ENCODE data around the gene TRMU.

TRMU gene, protein sequence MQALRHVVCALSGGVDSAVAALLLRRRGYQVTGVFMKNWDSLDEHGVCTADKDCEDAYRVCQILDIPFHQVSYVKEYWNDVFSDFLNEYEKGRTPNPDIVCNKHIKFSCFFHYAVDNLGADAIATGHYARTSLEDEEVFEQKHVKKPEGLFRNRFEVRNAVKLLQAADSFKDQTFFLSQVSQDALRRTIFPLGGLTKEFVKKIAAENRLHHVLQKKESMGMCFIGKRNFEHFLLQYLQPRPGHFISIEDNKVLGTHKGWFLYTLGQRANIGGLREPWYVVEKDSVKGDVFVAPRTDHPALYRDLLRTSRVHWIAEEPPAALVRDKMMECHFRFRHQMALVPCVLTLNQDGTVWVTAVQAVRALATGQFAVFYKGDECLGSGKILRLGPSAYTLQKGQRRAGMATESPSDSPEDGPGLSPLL

GRCh38 chr22:46335201-46336118, at the start of gene TRMU:
Gene TRMU, plus strand, starts transcription at chr22:46335714. Its CDS starts 51 bp downstream, at chr22:46335765.
- peak; percentile 45 to 55 for DNase-seq (ENCODE audit: low read depth in 2 of 2)

GRCh38 chr22:46286006-46286405, 49.5 kb upstream of the TRMU start:
- DNase-seq (ENCODE audit: low read depth in 2 of 2): peak; percentile 49 to 60

DNA sequence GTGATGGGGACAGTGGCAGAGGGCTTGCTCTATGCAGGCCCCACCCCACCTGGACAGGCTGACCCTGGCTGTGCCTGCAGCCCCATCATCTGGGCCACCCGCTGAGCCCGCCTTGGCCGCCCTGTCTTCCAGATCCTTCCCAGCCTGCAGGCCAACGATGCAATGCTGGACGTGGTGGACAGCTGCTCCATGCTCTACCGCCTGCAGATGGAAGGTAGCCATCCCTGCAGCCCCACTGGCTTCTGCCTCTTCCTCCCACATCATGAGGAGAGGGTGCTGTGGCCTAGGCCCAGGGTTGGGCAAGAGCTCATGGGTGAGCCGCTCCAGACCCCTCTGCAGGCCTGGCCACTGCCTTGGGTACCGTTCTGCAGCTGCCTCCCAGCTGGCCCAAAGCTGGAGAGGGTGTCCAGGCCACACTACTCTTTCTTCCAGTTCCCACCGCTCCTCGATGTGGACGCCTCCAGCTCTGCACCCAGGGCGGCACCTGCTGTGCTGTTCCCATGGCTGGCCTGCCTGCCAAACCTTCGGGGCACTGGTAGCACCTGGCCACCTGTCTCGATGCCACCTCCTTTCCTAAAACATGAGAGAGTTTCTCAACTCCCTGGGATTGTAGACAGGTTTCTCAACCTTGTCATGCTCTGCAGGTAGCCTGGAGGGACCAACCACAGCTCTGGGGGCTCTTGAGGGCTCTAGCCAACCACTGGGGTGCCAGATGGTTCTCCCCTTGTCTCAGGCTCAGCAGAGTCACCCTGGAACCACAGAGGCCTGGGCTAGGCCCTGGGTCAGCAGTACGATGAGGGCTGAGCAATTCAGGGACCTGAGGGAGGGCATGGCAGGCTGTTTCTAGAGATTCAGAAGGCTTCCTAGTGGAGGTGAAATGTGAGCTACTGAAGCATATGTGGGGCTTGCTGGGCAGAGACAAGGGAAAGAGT, 48.3 kb upstream of the TRMU start:
- no peak for DNase-seq (ENCODE audit: low read depth in 2 of 2)

- DNase-seq (ENCODE audit: low read depth in 2 of 2): no peak
Observed at GRCh38 chr22:46287873-46288751, 47.4 kb upstream of the TRMU start.

GRCh38 chr22:46288846-46289243, 46.7 kb upstream of the TRMU start:
- no peak for DNase-seq (ENCODE audit: low read depth in 2 of 2)

DNA sequence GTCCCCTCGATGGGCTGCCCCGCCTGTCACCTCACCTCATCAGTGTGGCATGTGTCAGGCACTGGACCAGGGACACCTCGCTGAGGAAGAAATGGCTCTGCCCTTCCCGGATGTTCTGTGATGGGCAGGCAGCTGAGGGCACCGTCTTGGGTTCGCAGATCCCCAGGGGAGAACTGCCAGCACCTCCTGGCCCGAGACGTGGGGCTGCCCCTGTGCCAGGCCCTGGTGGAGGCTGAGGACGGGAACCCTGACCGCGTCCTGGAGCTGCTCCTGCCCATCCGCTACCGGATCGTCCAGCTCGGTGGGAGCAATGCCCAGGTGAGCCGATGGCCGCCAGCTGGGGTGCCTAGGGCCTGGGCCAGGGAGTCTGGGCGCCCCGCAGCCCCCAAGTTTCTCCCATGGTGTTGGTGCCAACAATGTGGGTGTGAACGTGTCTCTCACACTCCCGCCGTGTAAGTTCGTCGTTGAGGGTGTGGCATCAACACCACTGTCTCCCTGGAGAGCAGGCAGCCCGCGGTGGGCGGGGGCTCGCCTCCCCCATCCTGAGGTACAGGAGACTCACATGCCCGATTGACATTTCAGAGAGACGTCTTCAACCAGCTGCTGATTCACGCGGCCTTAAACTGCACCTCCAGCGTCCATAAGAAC, 46.1 kb upstream of the TRMU start:
- DNase-seq (ENCODE audit: low read depth in 2 of 2): no peak

GRCh38 chr22:46290121-46290842, 45.2 kb upstream of the TRMU start:
- no peak for DNase-seq (ENCODE audit: low read depth in 2 of 2)

- DNase-seq (ENCODE audit: low read depth in 2 of 2): no peak
Observed at GRCh38 chr22:46290843-46291785, 44.4 kb upstream of the TRMU start.

- DNase-seq (ENCODE audit: low read depth in 2 of 2): no peak
Observed at GRCh38 chr22:46292173-46292572, 43.3 kb upstream of the TRMU start.

GRCh38 chr22:46292732-46293131, 42.8 kb upstream of the TRMU start:
- DNase-seq (ENCODE audit: low read depth in 2 of 2): no peak

- DNase-seq (ENCODE audit: low read depth in 2 of 2): peak; percentile 49 to 52
Observed at GRCh38 chr22:46293577-46294260, 41.8 kb upstream of the TRMU start.

- DNase-seq (ENCODE audit: low read depth in 2 of 2): no peak
Observed at GRCh38 chr22:46294784-46295183, 40.7 kb upstream of the TRMU start.

DNA sequence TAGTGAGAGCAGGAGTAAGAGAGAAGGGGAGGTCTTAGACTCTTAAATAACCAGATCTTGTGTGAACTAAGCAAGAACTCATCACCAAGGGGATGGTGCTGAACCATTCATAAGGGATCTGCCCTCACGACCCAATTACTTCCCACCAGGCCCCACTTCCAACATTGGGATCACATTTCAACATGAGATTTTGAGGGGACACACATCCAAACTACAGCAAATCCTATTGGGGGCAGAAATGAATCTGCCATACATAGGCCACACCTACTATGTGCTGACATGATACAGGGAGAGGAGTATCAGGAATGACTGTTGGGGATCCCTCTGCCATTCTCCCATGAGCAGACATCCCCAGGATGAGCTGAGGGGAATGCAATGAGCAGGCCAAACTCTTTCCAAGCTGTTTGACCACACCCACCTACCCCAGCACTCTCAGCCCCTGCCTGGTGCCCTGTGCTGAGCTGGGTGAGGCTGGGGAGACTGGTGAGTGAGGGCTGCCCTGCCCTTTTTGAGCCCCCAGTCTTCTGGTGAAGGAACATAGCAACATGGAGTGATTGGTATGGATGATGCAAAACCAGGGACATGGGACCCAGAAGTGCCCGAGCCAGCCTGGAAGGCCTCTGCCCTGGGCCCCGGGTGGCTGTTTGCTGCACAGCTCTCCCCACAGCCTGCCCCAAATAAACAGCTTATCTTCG, 40.1 kb upstream of the TRMU start:
- DNase-seq (ENCODE audit: low read depth in 2 of 2): no peak

DNA sequence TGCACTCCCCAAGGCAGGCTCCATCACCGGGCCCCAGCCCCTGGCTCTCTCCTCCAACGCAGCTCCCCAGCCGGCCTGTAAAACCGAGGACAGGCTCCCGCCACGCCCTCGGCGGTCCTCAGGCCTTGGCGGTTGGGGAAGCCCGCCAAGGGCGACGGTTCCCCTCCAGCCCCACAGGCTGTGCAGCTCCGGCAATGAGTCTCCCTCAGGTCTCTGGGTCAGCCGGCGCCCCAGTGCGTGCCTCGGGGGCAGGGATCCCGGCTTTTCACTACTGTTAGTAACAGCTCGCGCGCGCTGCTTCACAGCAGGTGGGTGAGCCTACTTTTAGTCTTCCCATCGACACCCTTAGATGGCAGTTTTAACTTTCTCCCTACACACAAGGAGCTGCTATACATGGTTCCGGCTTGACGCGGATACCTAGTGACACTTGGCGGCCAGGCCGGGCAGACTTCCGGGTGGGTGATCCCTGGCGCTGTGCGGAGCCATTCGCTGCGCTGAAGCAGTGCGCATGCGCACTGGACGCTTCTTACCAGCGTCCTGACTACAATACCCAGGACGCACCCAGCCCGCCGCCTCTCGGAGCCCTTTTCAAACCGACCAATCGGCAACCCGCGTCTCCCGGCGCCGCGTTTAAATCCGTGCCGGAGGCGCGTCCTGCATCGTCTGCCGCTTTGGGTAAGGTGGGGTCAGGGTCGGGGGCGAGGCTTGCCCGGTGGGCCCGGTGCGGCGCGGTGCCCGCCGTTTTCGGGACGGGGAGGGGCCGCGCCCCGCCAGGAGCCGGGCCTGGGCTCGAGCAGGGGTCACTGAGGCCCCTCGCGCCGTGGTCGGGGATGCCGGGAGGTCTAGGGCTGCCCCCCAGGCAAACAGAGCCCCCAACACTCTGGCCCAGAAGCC, 39.0 kb upstream of the TRMU start, which contains the start of gene GTSE1:
TSS of gene GTSE1 (plus strand) at position 614 of the 894 bp plus-strand sequence. CDS start 531 bp downstream, outside the sequence.
- peak; percentile 90 to 91 for DNase-seq (ENCODE audit: low read depth in 2 of 2)

GRCh38 chr22:46297151-46297812, 38.2 kb upstream of the TRMU start:
- no peak for DNase-seq (ENCODE audit: low read depth in 2 of 2)
